DOHH2 (cell line): ENCODE data around the gene STAT1.

Experiments
- H3F3A ChIP-seq: fragments of 200-600 bp; sonication (generic), shearing (Covaris generic); 2 replicates; pipeline ENCODE4 v1.6.0; 2016; ENCODE audit warnings: antibody characterized with exemption, mild to moderate bottlenecking; ENCODE audit not compliant: control insufficient read depth, insufficient read depth
- H3K27ac ChIP-seq: fragments of 200-600 bp; sonication (generic); 2 replicates; pipeline ENCODE4 v1.5.1; 2014; ENCODE audit warnings: low read depth, mild to moderate bottlenecking, low read length, moderate library complexity
- H3K27me3 ChIP-seq: fragments of 200-600 bp; sonication (generic); 2 replicates; pipeline ENCODE4 v1.6.1; 2014; ENCODE audit warnings: mild to moderate bottlenecking, low read length, mixed read lengths; ENCODE audit not compliant: control insufficient read depth
- H3K36me3 ChIP-seq: fragments of 200-600 bp; sonication (generic); 2 replicates; pipeline ENCODE4 v1.6.1; 2014; ENCODE audit warnings: mild to moderate bottlenecking, low read length, moderate library complexity, mixed read lengths; ENCODE audit not compliant: control insufficient read depth
- H3K4me1 ChIP-seq: fragments of 200-600 bp; sonication (generic); 2 replicates; pipeline ENCODE4 v1.6.1; 2014; ENCODE audit warnings: mild to moderate bottlenecking, low read length, mixed read lengths; ENCODE audit not compliant: control insufficient read depth
- H3K4me2 ChIP-seq: fragments of 200-600 bp; sonication (generic); 2 replicates; pipeline ENCODE4 v1.6.0; 2014; ENCODE audit warnings: mild to moderate bottlenecking, low read length, moderate library complexity
- H3K4me3 ChIP-seq: fragments of 200-600 bp; sonication (generic); 2 replicates; pipeline ENCODE4 v1.5.1; 2014; ENCODE audit warnings: mild to moderate bottlenecking, low read length, mixed read lengths
- H3K79me2 ChIP-seq: fragments of 200-600 bp; sonication (generic); 2 replicates; pipeline ENCODE4 v1.6.1; 2014; ENCODE audit warnings: mild to moderate bottlenecking, low read length, mixed read lengths; ENCODE audit not compliant: control insufficient read depth
- H3K9me2 ChIP-seq: fragments of 200-600 bp; sonication (generic); replicated peaks from 2 replicates; pipeline ENCODE4 v1.6.1; 2014; ENCODE audit warnings: mild to moderate bottlenecking, low read length, mixed read lengths; ENCODE audit not compliant: control insufficient read depth
- H3K9me3 ChIP-seq: fragments of 200-600 bp; sonication (generic); 2 replicates; pipeline ENCODE4 v1.6.1; 2014; ENCODE audit warnings: antibody characterized with exemption, low read length, mixed read lengths; ENCODE audit not compliant: control insufficient read depth, insufficient read depth
- H4K20me1 ChIP-seq: fragments of 200-600 bp; sonication (generic); 2 replicates; pipeline ENCODE4 v1.6.0; 2014; ENCODE audit warnings: low read depth, mild to moderate bottlenecking, antibody characterized with exemption, low read length, moderate library complexity; ENCODE audit not compliant: control insufficient read depth, insufficient read depth
- CTCF ChIP-seq: fragments of 200-600 bp; sonication (generic); IDR thresholded peaks from one replicate; pipeline ENCODE4 v1.5.1; 2014; ENCODE audit warnings: antibody characterized with exemption, mild to moderate bottlenecking, low read depth, low read length; ENCODE audit not compliant: poor library complexity, severe bottlenecking
- EZH2phosphoT487 ChIP-seq: fragments of 200-600 bp; sonication (generic); IDR thresholded peaks from 2 replicates; pipeline ENCODE4 v1.6.1; 2017; ENCODE audit warnings: borderline replicate concordance, mild to moderate bottlenecking, antibody characterized with exemption, low read length, moderate library complexity, mixed read lengths

Gene STAT1

DNA sequence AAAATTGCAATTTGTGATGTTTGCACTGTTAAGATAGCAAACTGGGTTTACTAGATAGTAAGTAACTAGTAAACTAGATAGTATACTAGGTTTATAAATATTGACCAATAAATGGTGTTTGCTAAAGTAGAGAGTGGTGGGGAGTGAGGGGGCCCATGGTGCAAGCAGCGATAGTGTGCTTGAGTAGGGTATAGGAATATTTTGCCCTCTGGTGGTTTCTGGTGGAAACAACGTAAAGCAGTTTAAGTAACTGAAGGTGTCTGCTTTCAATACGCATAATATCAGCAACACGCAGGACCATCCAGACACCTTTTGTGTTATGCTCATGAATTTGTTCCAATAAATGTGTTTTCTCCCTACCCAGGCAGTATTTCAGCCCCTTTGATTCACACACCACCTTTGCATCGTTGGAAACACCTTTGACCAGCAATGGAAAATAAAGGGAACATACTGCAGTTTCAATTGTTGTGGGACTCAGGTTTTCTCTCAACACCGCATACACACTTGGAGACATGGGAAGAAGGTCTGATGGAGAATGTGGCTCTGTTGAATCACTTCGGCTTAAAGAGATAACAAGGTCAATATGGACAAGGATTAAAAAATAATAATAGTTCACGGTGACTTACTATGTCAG lies 16.7 kb upstream of the STAT1 start:
- no peak overlapping the region for H3K4me2 ChIP-seq
- no peak overlapping the region for H3K27ac ChIP-seq
- H4K20me1 ChIP-seq, result no peaks in the 10 kb centered on the region
- TF ChIP-seq EZH2phosphoT487 (no peak), CTCF (peak; percentile 74)
- H3F3A ChIP-seq, result no peaks in the 10 kb centered on the region
- H3K9me3 ChIP-seq, result no peaks in the 10 kb centered on the region
- H3K79me2 ChIP-seq, result no peaks in the 10 kb centered on the region
- H3K9me2 ChIP-seq, result no peaks in the 10 kb centered on the region
- H3K27me3 ChIP-seq, result peaks cover 4% of the 10 kb centered on the region
- H3K36me3 ChIP-seq, result no peaks in the 10 kb centered on the region
- no peaks in the 10 kb centered on the region for H3K4me1 ChIP-seq
- no peak overlapping the region for H3K4me3 ChIP-seq

DNA sequence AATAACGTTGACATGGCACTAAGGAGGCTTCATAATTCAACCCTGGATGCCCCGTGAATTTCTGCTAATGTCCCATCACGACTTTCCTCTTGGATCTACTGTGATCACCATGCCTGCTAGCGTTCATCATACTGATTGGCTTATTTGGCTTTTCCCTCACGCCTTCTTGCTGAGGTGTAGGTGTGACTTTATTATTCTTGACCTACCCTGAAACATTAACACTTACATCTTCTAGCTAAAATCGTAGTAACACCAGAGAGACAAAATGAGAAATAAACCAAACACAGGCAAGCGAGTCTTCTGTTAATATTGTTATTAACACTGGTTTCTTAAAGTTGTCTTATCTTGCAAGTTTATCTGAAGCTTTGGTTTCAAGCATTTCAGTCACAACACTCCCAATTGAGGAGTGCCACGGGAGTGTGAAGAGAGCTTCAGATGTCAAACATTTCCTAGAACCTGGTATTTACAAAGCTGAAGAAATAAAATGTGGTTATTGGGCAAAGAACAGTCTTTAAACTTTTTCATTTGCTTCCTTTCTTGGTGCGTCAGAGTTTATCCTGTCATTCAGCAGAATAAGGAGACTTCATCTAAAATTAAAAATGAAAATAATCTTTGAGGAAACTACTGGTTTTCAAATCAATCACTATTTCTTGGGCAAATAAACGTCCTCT lies 15.4 kb upstream of the STAT1 start:
- Histone ChIP-seq H3K4me2 (no peak overlapping the region), H3K27me3 (peaks cover 4% of the 10 kb centered on the region), H4K20me1 (no peaks in the 10 kb centered on the region), H3K9me3 (no peaks in the 10 kb centered on the region), H3F3A (no peaks in the 10 kb centered on the region), H3K36me3 (no peaks in the 10 kb centered on the region), H3K79me2 (no peaks in the 10 kb centered on the region), H3K9me2 (no peaks in the 10 kb centered on the region), H3K4me1 (no peaks in the 10 kb centered on the region), H3K4me3 (no peak overlapping the region), H3K27ac (no peak overlapping the region)
- TF ChIP-seq EZH2phosphoT487, result no peak
- no peak for TF ChIP-seq CTCF

DNA sequence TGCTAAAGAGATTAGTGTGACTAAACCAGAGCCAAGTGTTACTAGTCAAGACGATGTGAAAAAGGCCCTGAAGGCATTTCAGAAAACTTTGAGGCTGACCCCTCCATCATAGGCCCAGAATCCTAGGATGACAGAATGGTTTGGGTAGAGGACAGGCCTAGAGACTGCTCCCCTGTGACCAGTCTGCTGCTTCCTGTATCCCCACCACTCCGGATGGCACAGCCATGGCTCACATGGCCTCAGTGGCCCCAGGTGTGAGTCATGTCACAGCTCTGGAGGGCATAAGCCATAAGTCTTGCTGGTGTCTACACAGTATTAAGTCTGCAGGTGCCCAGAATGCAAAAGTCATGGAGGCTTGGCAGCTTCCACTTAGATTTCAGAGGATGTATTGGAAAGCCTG lies 12.4 kb upstream of the STAT1 start:
- Histone ChIP-seq H3K4me1 (no peaks in the 10 kb centered on the region), H3K27me3 (peaks cover 4% of the 10 kb centered on the region), H3K27ac (no peak overlapping the region), H3K79me2 (no peaks in the 10 kb centered on the region), H4K20me1 (no peaks in the 10 kb centered on the region), H3K4me3 (no peak overlapping the region), H3K9me3 (no peaks in the 10 kb centered on the region), H3K36me3 (no peaks in the 10 kb centered on the region), H3K4me2 (no peak overlapping the region), H3F3A (no peaks in the 10 kb centered on the region), H3K9me2 (no peaks in the 10 kb centered on the region)
- TF ChIP-seq CTCF, result no peak
- no peak for TF ChIP-seq EZH2phosphoT487
